K562 (cell line): ENCODE results near the gene CCL13. TPM values are rescaled to one million over a fixed set of nuclear protein-coding genes. Genes with fewer than 3 reads are reported as not detected.
A peak's percentile ranks its signal among the peaks of the same experiment; 100 is the strongest.

Experiments
- BMI1 ChIP-seq: fragments of 150-350 bp; IDR thresholded peaks from 2 replicates; pipeline ENCODE4 v1.6.1; 2014; ENCODE audit warnings: low read length
- CREB1 ChIP-seq, 2 experiments: sonication (generic) in 1 of 2; formaldehyde crosslinking in 1 of 2; IDR thresholded peaks; 2 replicates each; pipeline versions ENCODE4 v1.6.1 to v1.8.0; 2012 to 2022; ENCODE audit warnings: inconsistent platforms in 1 of 2, mild to moderate bottlenecking in 1 of 2, missing genetic modification reagents in 1 of 2, moderate library complexity in 1 of 2
- ILF3 ChIP-seq: fragments of 450-650 bp; IDR thresholded peaks from 2 replicates; pipeline ENCODE4 v1.6.1; 2018; ENCODE audit warnings: antibody characterized with exemption, mild to moderate bottlenecking, moderate library complexity, borderline replicate concordance
- NR2C2 ChIP-seq, 2 experiments: fragments of 200-800 bp in 1 of 2; sonication (Bioruptor generic) in 1 of 2; sonication (generic) in 1 of 2; formaldehyde crosslinking in 1 of 2; IDR thresholded peaks; 2 replicates each; pipeline versions ENCODE4 v1.6.1 to v1.8.0; 2016 to 2022; ENCODE audit warnings: mild to moderate bottlenecking in 1 of 2, missing compliant biosample characterization in 1 of 2, missing genetic modification characterization in 1 of 2, missing genetic modification reagents in 1 of 2
- NR3C1 ChIP-seq: sonication (generic); formaldehyde crosslinking; IDR thresholded peaks from 2 replicates; pipeline ENCODE4 v1.8.1; 2022; ENCODE audit warnings: missing genetic modification reagents
- POLR2H ChIP-seq: IDR thresholded peaks from 2 replicates; pipeline ENCODE4 v1.6.1; 2016; ENCODE audit warnings: missing genetic modification characterization, low read depth, mild to moderate bottlenecking, control low read depth, missing compliant biosample characterization, moderate library complexity
- RBBP5 ChIP-seq: fragments of 200-600 bp; sonication (generic); IDR thresholded peaks from 2 replicates; pipeline ENCODE4 v1.6.1; 2012; ENCODE audit warnings: borderline replicate concordance, mild to moderate bottlenecking, low read length, control low read depth, inconsistent platforms; ENCODE audit not compliant: insufficient read depth, poor library complexity, severe bottlenecking
- XRCC3 ChIP-seq: fragments of 450-650 bp; IDR thresholded peaks from 2 replicates; pipeline ENCODE4 v1.6.1; 2017; ENCODE audit warnings: mild to moderate bottlenecking, moderate library complexity
- ZNF134 ChIP-seq: fragments of 250-450 bp; sonication (Bioruptor Pico); conservative IDR thresholded peaks from 2 replicates; pipeline ENCODE4 v1.4.0; 2020
- ZNF224 ChIP-seq: sonication (generic); formaldehyde crosslinking; IDR thresholded peaks from 2 replicates; pipeline ENCODE4 v1.8.0; 2022; ENCODE audit warnings: mild to moderate bottlenecking, missing genetic modification reagents
- ZSCAN32 ChIP-seq: fragments of 450-650 bp; formaldehyde crosslinking; IDR thresholded peaks from 2 replicates; pipeline ENCODE4 v1.4.0; 2020; ENCODE audit warnings: mild to moderate bottlenecking, moderate library complexity
- polyA plus RNA-seq, 8 experiments: library from polyadenylated mRNA; depleted of rRNA in 4 of 8; stranded (reverse) in 5 of 8; unstranded in 3 of 8; fragments of >200 nt; fragmentation: Nextera tagmentation in 2 of 8; fragmentation: Illumina TruSeq in 1 of 8; extraction: Ambion mirVana in 2 of 8; extraction: Trizol in 1 of 8; gene quantifications; 2 replicates each; pipeline versions ENCODE4 v1.2.1 to v1.2.3, GENCODE V29; 2011 to 2014; ENCODE audit warnings: inconsistent platforms in 1 of 8, missing spikeins in 1 of 8
- total RNA-seq, 7 experiments: library from RNA; depleted of rRNA in 6 of 7; stranded (reverse); fragments of >200 nt in 6 of 7; fragmentation: Illumina TruSeq in 2 of 7; extraction: Trizol in 2 of 7; gene quantifications; 2 replicates each; pipeline versions ENCODE4 v1.2.1 to v1.2.3, GENCODE V29; 2011 to 2021; ENCODE audit warnings: low replicate concordance in 1 of 7
- TF ChIP-seq, protein P1 (sequence below): fragments of 450-650 bp; IDR thresholded peaks from 2 replicates; pipeline ENCODE4 v1.6.1; 2016; ENCODE audit warnings: mild to moderate bottlenecking, moderate library complexity
- TF ChIP-seq, protein P2 (sequence below): fragments of 200-400 bp; formaldehyde crosslinking; IDR thresholded peaks from 2 replicates; pipeline ENCODE4 v1.6.1; 2017; ENCODE audit warnings: mild to moderate bottlenecking, low read depth, low read length, moderate library complexity

Gene CCL13
- total and polyA plus RNA-seq, 9 of the 15 experiments (the other 6 are each of a cell fraction or from before 2014, with no cell fraction given), result not detected

DNA sequence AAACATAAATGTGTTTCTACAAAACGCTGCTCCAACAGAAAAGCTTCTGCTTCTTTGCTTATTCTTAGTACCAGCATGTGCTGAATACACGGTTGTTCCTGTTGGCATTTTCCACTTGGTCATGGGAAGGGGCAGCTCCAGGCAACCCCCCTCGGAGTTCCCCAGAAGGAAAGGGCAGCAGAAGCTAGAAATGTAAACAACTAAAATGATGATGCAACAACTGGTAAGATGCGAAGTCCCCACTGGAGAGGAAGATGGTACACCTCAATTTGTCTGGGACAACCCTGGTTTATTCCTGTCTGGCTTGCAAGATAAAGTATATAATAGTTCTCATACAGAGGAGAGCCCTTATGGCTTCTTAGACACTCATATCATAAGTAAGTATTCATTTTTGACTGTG lies 9.2 kb upstream of the CCL13 start (continued):
- TF ChIP-seq RBBP5, result no peak
- no peak for TF ChIP-seq CREB1 (IDR thresholded peaks at IDR 0.05)
- TF ChIP-seq CREB1 (CRISPR knock-in tag; IDR thresholded peaks at IDR 0.05), result no peak
- peak; percentile 96 for TF ChIP-seq ZSCAN32
- TF ChIP-seq BMI1, result no peak
- no peak for TF ChIP-seq ZNF224 (CRISPR knock-in tag)
- TF ChIP-seq, protein P1, sequence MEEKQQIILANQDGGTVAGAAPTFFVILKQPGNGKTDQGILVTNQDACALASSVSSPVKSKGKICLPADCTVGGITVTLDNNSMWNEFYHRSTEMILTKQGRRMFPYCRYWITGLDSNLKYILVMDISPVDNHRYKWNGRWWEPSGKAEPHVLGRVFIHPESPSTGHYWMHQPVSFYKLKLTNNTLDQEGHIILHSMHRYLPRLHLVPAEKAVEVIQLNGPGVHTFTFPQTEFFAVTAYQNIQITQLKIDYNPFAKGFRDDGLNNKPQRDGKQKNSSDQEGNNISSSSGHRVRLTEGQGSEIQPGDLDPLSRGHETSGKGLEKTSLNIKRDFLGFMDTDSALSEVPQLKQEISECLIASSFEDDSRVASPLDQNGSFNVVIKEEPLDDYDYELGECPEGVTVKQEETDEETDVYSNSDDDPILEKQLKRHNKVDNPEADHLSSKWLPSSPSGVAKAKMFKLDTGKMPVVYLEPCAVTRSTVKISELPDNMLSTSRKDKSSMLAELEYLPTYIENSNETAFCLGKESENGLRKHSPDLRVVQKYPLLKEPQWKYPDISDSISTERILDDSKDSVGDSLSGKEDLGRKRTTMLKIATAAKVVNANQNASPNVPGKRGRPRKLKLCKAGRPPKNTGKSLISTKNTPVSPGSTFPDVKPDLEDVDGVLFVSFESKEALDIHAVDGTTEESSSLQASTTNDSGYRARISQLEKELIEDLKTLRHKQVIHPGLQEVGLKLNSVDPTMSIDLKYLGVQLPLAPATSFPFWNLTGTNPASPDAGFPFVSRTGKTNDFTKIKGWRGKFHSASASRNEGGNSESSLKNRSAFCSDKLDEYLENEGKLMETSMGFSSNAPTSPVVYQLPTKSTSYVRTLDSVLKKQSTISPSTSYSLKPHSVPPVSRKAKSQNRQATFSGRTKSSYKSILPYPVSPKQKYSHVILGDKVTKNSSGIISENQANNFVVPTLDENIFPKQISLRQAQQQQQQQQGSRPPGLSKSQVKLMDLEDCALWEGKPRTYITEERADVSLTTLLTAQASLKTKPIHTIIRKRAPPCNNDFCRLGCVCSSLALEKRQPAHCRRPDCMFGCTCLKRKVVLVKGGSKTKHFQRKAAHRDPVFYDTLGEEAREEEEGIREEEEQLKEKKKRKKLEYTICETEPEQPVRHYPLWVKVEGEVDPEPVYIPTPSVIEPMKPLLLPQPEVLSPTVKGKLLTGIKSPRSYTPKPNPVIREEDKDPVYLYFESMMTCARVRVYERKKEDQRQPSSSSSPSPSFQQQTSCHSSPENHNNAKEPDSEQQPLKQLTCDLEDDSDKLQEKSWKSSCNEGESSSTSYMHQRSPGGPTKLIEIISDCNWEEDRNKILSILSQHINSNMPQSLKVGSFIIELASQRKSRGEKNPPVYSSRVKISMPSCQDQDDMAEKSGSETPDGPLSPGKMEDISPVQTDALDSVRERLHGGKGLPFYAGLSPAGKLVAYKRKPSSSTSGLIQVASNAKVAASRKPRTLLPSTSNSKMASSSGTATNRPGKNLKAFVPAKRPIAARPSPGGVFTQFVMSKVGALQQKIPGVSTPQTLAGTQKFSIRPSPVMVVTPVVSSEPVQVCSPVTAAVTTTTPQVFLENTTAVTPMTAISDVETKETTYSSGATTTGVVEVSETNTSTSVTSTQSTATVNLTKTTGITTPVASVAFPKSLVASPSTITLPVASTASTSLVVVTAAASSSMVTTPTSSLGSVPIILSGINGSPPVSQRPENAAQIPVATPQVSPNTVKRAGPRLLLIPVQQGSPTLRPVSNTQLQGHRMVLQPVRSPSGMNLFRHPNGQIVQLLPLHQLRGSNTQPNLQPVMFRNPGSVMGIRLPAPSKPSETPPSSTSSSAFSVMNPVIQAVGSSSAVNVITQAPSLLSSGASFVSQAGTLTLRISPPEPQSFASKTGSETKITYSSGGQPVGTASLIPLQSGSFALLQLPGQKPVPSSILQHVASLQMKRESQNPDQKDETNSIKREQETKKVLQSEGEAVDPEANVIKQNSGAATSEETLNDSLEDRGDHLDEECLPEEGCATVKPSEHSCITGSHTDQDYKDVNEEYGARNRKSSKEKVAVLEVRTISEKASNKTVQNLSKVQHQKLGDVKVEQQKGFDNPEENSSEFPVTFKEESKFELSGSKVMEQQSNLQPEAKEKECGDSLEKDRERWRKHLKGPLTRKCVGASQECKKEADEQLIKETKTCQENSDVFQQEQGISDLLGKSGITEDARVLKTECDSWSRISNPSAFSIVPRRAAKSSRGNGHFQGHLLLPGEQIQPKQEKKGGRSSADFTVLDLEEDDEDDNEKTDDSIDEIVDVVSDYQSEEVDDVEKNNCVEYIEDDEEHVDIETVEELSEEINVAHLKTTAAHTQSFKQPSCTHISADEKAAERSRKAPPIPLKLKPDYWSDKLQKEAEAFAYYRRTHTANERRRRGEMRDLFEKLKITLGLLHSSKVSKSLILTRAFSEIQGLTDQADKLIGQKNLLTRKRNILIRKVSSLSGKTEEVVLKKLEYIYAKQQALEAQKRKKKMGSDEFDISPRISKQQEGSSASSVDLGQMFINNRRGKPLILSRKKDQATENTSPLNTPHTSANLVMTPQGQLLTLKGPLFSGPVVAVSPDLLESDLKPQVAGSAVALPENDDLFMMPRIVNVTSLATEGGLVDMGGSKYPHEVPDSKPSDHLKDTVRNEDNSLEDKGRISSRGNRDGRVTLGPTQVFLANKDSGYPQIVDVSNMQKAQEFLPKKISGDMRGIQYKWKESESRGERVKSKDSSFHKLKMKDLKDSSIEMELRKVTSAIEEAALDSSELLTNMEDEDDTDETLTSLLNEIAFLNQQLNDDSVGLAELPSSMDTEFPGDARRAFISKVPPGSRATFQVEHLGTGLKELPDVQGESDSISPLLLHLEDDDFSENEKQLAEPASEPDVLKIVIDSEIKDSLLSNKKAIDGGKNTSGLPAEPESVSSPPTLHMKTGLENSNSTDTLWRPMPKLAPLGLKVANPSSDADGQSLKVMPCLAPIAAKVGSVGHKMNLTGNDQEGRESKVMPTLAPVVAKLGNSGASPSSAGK, result no peak
- no peak for TF ChIP-seq XRCC3
- no peak for TF ChIP-seq ZNF134 (CRISPR knock-in tag)
- TF ChIP-seq, protein P2, sequence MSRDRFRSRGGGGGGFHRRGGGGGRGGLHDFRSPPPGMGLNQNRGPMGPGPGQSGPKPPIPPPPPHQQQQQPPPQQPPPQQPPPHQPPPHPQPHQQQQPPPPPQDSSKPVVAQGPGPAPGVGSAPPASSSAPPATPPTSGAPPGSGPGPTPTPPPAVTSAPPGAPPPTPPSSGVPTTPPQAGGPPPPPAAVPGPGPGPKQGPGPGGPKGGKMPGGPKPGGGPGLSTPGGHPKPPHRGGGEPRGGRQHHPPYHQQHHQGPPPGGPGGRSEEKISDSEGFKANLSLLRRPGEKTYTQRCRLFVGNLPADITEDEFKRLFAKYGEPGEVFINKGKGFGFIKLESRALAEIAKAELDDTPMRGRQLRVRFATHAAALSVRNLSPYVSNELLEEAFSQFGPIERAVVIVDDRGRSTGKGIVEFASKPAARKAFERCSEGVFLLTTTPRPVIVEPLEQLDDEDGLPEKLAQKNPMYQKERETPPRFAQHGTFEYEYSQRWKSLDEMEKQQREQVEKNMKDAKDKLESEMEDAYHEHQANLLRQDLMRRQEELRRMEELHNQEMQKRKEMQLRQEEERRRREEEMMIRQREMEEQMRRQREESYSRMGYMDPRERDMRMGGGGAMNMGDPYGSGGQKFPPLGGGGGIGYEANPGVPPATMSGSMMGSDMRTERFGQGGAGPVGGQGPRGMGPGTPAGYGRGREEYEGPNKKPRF, result no peak
- no peak for TF ChIP-seq NR2C2 (CRISPR knock-in tag; IDR thresholded peaks at IDR 0.05)
- TF ChIP-seq NR2C2 (tag; IDR thresholded peaks at IDR 0.05), result peak; percentile 18; the same call in 1 of the 2 replicates
- TF ChIP-seq ILF3, result no peak
- TF ChIP-seq NR3C1 (CRISPR knock-in tag), result no peak
- TF ChIP-seq POLR2H (tag), result peak; percentile 26; the same call in 1 of the 2 replicates
